SU-DHL-6 (cell line): Measurements from ENCODE around the gene ATF7IP.

Experiments used
- CTCF ChIP-seq: fragments of 200-600 bp; sonication (generic); IDR thresholded peaks from one replicate; pipeline ENCODE4 v1.5.1; 2017; ENCODE audit warnings: antibody characterized with exemption, mild to moderate bottlenecking, low read length, moderate library complexity; ENCODE audit not compliant: insufficient read depth, poor library complexity, severe bottlenecking
- EZH2phosphoT487 ChIP-seq: fragments of 200-600 bp; sonication (generic), shearing (Covaris generic); conservative IDR thresholded peaks from 2 replicates; pipeline ENCODE4 v1.6.1; 2018; ENCODE audit warnings: mild to moderate bottlenecking, antibody characterized with exemption, low read length, moderate library complexity, mixed read lengths

- TF ChIP-seq CTCF: no peak
- no peak for TF ChIP-seq EZH2phosphoT487
These were observed 47.9 kb upstream of the ATF7IP start for GRCh38 chr12:14317362-14318146.
